Omental fat pad (tissue), 4 donors: ENCODE results near the gene ZNF132. TPM values are rescaled to one million over a fixed set of nuclear protein-coding genes. Genes with fewer than 3 reads are reported as not detected.
"Not testable (repeated sequence)": the region's sequence is repeated elsewhere in the genome, so short reads cannot be mapped to it uniquely, and the experiment has no call there.

Experiments used
- ATAC-seq: fragments of 150-250 bp; one replicate; pipeline ENCODE4 v1.9.1; 2016; ENCODE audit warnings: mild to moderate bottlenecking, moderate library complexity; ENCODE audit not compliant: low FRiP score
- DNase-seq: peaks from one replicate; pipeline ENCODE4 v3.0.0-alpha.2; 2019; ENCODE audit warnings: low spot score
- CTCF ChIP-seq, 3 donors: fragments of 450-650 bp; IDR thresholded peaks; one replicate each; pipeline ENCODE4 v1.5.1; 2016 to 2017; ENCODE audit warnings: antibody characterized with exemption in 3 of 3, mild to moderate bottlenecking in 3 of 3, moderate library complexity in 2 of 3
- total RNA-seq, 4 donors: library from RNA; depleted of rRNA; stranded (reverse); fragments of >200 nt; gene quantifications; one replicate each; pipeline ENCODE4 v1.1.0, GENCODE V29; 2016

The ZNF132 gene
- total RNA-seq, 4 donors from 2014 or later: 4.0 to 8.2 (median 4.6) TPM

DNA sequence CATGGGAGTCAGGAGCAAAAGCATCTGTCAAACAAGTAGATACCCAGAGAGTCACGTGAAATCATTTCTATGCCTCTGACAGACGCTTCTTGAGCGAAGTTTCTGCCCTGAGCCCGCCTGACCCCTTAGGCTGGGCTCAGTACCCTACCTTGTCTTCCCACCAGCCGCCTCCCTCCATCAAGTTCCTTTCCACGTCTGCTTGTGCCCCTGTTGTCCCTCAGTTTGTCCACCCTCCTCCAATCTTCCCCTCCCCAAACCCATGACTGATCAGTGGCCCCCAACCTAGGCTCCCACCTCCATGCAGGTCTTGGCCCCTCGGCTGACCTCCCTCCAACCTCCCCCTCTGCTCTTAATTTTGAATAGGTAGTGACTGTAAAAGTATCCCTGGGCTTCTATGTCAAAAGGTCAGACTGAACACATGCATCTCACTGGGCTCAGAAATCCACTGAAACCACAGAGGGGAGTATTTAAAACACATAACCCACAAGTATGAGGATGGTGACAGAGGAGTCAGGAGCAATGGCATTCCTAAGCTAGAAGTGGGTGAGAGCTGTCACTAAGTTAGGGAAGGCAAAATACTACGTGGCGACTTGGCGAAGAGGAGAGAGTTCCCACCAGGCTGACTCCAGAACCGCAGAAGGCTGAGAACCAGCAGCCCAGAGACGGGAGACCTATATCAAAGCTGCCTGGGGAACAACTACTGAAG, 34.5 kb upstream of the ZNF132 start:
- ATAC-seq (no peak), DNase-seq (no peak)
- no peak for TF ChIP-seq CTCF (IDR thresholded peaks at IDR 0.05)

DNA sequence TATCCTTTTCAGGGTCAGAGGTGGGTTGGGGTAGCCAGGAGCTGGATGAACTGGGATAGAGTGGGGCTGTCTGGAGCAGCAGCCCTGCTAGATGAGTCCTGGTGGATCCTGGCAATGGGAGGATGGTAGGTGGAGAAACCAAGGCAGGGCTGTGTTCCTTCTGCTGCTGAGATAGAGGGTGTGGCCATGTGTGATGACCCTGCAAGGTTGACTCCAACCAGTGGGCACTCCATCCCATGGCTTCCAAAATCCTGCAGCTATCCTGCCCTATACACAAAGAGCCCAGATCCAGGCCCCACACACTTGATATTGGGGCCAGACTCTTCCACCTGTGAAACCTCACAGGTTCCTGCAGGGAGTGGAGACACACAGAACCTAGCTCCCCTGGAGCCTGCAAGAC, 33.8 kb upstream of the ZNF132 start:
- ATAC-seq: no peak
- DNase-seq: no peak
- no peak for TF ChIP-seq CTCF (IDR thresholded peaks at IDR 0.05)

GRCh38 chr19:58471736-58472135, 31.8 kb upstream of the ZNF132 start:
- no peak for DNase-seq
- no peak for TF ChIP-seq CTCF (IDR thresholded peaks at IDR 0.05)
- no peak for ATAC-seq

- DNase-seq, ATAC-seq: not testable (repeated sequence)
Observed at GRCh38 chr19:58470837-58471543, 31.0 kb upstream of the ZNF132 start.

DNA sequence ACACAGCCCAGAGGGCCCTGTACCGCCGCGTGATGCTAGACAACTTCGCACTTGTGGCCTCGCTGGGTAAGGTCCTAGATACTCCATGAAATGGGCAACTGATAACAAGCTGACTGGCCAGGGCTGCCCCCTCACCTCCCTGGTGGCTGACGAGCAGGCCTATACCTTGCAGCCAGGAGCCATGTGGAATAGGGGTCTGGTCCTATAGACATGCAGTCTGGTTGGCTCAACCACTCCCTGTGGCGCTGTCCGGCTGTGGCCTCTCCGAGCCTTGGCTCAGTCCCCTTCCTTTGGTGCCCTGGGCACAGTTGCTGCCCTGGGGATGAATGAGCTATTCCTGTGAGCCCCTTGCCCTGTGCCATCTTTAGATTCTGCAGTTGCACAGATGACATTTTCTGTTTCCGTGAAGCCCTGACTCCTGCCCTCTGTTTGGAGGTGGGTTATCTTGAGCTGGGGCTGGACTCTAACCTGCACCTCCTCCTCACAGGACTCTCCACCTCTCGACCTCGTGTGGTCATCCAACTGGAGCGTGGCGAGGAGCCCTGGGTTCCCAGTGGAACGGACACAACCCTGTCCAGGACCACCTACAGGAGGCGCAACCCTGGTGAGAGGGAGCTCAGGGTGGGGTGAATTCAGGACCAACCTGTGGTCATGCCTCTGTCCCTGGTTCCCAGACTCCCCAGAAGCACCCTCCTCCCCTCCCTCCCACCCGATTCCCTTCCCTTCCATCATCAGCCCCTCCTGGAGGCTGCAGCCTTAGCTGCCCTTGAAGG, 29.5 kb upstream of the ZNF132 start:
- no peak for TF ChIP-seq CTCF (IDR thresholded peaks at IDR 0.05)
- DNase-seq: no peak

DNA sequence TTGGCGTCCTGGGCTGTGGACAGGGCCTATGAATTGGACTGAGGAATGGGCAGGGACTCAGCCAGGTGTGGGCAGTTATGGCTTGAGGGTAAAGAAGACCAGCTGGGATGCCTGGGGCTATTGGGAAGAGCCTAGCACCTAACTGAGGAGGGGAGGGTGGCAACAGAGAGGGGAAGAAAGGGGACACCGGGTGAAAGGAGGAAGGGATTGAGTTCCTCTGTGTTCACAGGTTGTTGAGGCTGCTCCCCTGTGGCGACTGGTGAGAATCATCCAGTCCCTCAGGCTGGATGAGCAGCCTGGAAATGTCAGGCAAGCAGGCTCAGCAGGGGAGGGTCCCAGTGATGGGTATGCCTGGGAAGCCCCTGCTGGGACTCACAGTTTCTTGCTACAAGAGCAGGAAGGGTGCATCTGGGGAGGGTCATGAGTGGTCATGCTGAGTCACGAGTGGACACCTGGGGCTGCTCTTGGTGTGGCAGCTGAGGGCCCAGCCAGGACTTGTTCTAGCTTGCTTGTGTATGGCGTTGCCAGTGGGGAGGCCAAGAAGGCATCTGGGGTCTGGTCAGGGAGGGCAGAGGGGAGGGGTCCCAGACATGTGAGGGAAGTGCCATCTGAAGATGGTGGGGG, 28.4 kb upstream of the ZNF132 start:
- no peak for TF ChIP-seq CTCF (IDR thresholded peaks at IDR 0.05)
- ATAC-seq (no peak), DNase-seq (no peak)

More for the DNA sequence above, 29.5 kb upstream of the ZNF132 start:
- no peak for ATAC-seq
